ENCODE results near the gene PDCD6IP. TPM values are rescaled to one million over a fixed set of nuclear protein-coding genes. Genes with fewer than 3 reads are reported as not detected.

The PDCD6IP gene
- polyA plus RNA-seq, 3 donors = 88.8 to 100 (median 90.2) TPM

DNA sequence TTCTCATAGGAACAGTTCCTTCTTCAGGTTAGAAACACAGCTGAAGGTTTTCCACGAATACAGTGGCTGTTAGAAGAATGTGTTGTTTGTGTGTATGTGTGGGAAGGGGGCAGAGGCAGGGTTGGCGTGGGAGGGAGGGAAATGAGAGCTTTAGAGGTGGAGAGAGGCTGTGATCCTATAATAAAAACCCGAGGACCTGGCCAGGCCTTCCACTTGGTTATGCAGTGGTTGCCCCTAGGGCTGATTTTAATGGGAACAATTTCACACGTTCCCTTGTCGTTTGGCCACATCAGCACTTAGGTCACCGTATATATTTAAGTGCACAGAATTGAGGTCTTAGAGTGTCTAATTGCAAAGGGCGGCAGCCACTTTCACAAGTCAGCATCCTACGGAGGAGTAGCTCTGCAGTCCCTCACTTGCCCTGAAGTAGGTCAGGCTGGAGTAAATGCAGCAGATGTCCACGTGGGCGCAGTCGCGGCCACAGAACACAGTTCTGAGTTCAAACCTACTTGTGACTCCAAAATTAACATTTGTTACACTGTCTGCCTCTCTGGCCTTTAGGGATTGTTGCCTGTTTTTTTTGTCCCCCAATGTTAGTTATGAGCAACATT lies 85.6 kb downstream of the PDCD6IP start:
- Histone ChIP-seq H3K27ac (ENCODE audit: low read depth in 1 of 2, low read length in 2 of 2) (no peak overlapping the region), H3K36me3 (replicated peaks in 1 of 2; ENCODE audit: control insufficient read depth in 1 of 2, insufficient read depth in 2 of 2, low read length in 2 of 2) (no peaks in the 10 kb centered on the region), H3K4me1 (ENCODE audit: control insufficient read depth in 1 of 2, insufficient read depth in 2 of 2, low read length in 2 of 2) (no peaks in the 10 kb centered on the region), H3K9ac (ENCODE audit: insufficient read depth, low read length, poor library complexity, severe bottlenecking) (no peak overlapping the region), H3K27me3 (ENCODE audit: control insufficient read depth in 2 of 2, insufficient read depth in 2 of 2, low read length in 2 of 2) (no peaks in the 10 kb centered on the region), H3K9me3 (replicated peaks in 1 of 2; ENCODE audit: control insufficient read depth in 1 of 2, insufficient read depth in 1 of 2, low read length in 2 of 2) (no peaks in the 10 kb centered on the region), H3K4me3 (replicated peaks in 1 of 3; ENCODE audit: low read depth in 2 of 3, low read length in 3 of 3) (no peak overlapping the region), H3K4me2 (replicated peaks; ENCODE audit: extremely low read depth, low read length, poor library complexity, severe bottlenecking) (no peak overlapping the region), H3K79me2 (ENCODE audit: insufficient read depth, low read length) (no peaks in the 10 kb centered on the region), H2AFZ (ENCODE audit: insufficient read depth, low read depth, low read length, poor library complexity, severe bottlenecking) (no peak overlapping the region), H4K20me1 (ENCODE audit: insufficient read depth, low read length) (no peaks in the 10 kb centered on the region)
- intact Hi-C loops (cut with micrococcal nuclease) = loop anchor here in 1 of 2 donors (10.0 kb wide), 1 partner anchor 801 kb away; no protein-coding TSS in a partner anchor
- DNase-seq = no peak
- Mint-ChIP-seq H3K4me3 (no peak overlapping the region), H3K36me3 (no peaks in the 10 kb centered on the region), H3K4me1 (peaks cover 6% of the 10 kb centered on the region), H3K27me3 (ENCODE audit: low read depth in 3 of 3) (peaks cover 0 to 1% (median 0%) of the 10 kb centered on the region in 3 donors), H3K27ac (no peak overlapping the region), H3K9me3 (no peaks in the 10 kb centered on the region)
- TF ChIP-seq, protein P1, sequence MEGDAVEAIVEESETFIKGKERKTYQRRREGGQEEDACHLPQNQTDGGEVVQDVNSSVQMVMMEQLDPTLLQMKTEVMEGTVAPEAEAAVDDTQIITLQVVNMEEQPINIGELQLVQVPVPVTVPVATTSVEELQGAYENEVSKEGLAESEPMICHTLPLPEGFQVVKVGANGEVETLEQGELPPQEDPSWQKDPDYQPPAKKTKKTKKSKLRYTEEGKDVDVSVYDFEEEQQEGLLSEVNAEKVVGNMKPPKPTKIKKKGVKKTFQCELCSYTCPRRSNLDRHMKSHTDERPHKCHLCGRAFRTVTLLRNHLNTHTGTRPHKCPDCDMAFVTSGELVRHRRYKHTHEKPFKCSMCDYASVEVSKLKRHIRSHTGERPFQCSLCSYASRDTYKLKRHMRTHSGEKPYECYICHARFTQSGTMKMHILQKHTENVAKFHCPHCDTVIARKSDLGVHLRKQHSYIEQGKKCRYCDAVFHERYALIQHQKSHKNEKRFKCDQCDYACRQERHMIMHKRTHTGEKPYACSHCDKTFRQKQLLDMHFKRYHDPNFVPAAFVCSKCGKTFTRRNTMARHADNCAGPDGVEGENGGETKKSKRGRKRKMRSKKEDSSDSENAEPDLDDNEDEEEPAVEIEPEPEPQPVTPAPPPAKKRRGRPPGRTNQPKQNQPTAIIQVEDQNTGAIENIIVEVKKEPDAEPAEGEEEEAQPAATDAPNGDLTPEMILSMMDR (IDR thresholded peaks at IDR 0.05) = no peak
- 75% methylated on average over 8 of the region's 12 CpGs for WGBS (ENCODE audit: insufficient coverage)

DNA sequence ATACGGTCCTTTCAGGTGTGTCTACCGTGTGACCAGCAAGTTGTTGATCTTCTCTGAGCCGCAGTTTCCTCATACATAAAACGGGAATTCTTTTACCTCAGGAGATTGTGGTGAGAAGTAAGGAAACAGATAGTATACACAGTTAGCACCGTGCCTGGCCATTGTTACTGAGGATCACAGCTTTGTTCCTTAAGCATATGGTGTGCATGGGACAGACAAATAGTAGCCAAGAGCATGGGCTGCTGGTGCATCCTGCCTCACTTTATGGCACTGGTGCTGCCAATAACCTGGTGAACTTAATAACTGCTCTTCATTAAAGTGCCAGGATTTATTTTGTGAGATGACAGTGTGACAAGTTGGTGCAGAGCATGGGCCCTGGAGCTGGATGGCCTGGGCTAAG lies 86.3 kb downstream of the PDCD6IP start:
- DNase-seq = no peak
- no peak overlapping the region for H3K27ac ChIP-seq (ENCODE audit: low read depth in 1 of 2, low read length in 2 of 2)
- Mint-ChIP-seq H3K36me3 (no peaks in the 10 kb centered on the region), H3K27me3 (ENCODE audit: low read depth in 3 of 3) (peaks cover 0 to 1% (median 0%) of the 10 kb centered on the region in 3 donors), H3K9me3 (no peaks in the 10 kb centered on the region), H3K27ac (no peak overlapping the region), H3K4me1 (peaks cover 9% of the 10 kb centered on the region), H3K4me3 (no peak overlapping the region)
- no peak overlapping the region for H3K4me2 ChIP-seq (replicated peaks; ENCODE audit: extremely low read depth, low read length, poor library complexity, severe bottlenecking)
- H3K79me2 ChIP-seq (ENCODE audit: insufficient read depth, low read length) = no peaks in the 10 kb centered on the region
- 20% methylated on average over 1 of the region's 5 CpGs for WGBS (ENCODE audit: insufficient coverage)
- intact Hi-C loops (cut with micrococcal nuclease) = loop anchor here in 1 of 2 donors (10.0 kb wide), 1 partner anchor 800 kb away; no protein-coding TSS in a partner anchor
- no peak overlapping the region for H3K4me3 ChIP-seq (replicated peaks in 1 of 3; ENCODE audit: low read depth in 2 of 3, low read length in 3 of 3)
- H3K27me3 ChIP-seq (ENCODE audit: control insufficient read depth in 2 of 2, insufficient read depth in 2 of 2, low read length in 2 of 2) = no peaks in the 10 kb centered on the region
- no peaks in the 10 kb centered on the region for H3K9me3 ChIP-seq (replicated peaks in 1 of 2; ENCODE audit: control insufficient read depth in 1 of 2, insufficient read depth in 1 of 2, low read length in 2 of 2)
- no peak overlapping the region for H2AFZ ChIP-seq (ENCODE audit: insufficient read depth, low read depth, low read length, poor library complexity, severe bottlenecking)
- H3K4me1 ChIP-seq (ENCODE audit: control insufficient read depth in 1 of 2, insufficient read depth in 2 of 2, low read length in 2 of 2) = no peaks in the 10 kb centered on the region
- TF ChIP-seq, protein P1 (IDR thresholded peaks at IDR 0.05) = no peak
- H4K20me1 ChIP-seq (ENCODE audit: insufficient read depth, low read length) = no peaks in the 10 kb centered on the region
- H3K9ac ChIP-seq (ENCODE audit: insufficient read depth, low read length, poor library complexity, severe bottlenecking) = no peak overlapping the region
- no peaks in the 10 kb centered on the region for H3K36me3 ChIP-seq (replicated peaks in 1 of 2; ENCODE audit: control insufficient read depth in 1 of 2, insufficient read depth in 2 of 2, low read length in 2 of 2)

All from CD14-positive monocyte (primary cell).